ENCODE results near the gene TMIE.
A peak's percentile ranks its signal among the peaks of the same experiment; 100 is the strongest.

Gene TMIE, protein sequence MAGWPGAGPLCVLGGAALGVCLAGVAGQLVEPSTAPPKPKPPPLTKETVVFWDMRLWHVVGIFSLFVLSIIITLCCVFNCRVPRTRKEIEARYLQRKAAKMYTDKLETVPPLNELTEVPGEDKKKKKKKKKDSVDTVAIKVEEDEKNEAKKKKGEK

DNA sequence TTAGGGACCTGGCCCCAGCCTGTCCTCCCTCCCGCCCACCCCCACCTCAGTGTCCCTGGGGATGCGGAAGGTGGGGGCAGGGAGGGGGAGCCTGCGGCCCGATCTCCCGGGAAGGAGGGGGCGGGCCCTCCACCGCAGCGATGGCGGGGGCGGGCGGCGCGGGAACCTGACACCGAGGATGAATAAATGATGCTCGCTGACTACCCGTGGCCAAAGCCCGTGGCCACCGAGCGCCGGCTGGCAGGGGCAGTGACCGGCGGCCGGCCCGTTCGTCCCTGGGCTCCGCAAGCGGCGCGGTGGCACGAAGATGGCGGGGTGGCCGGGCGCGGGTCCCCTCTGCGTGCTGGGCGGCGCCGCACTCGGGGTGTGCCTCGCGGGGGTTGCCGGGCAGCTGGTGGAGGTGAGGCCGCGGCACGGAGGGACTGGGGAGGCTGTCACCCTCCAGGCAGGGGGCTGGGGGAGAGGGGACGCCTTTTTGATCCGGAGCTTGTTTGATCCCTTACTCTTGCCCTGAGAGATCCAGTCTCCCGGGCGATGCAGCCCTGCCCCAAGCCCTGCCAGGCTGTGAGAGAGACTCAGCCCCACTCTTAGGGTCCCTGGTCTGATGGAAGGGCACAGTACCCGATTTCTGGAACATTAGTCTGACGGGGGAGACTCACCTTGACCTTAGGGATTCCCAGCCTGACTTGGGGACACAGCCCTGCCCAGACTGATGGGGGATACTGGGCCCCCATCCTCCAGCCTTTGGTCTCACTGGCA, at the start of gene TMIE:
Gene TMIE, plus strand, starts transcription at position 212 of the 759 bp plus-strand sequence. Its CDS starts 96 bp downstream, at position 308.
- DNase-seq, result peak in 1 of 2 donors; percentile 26

DNA sequence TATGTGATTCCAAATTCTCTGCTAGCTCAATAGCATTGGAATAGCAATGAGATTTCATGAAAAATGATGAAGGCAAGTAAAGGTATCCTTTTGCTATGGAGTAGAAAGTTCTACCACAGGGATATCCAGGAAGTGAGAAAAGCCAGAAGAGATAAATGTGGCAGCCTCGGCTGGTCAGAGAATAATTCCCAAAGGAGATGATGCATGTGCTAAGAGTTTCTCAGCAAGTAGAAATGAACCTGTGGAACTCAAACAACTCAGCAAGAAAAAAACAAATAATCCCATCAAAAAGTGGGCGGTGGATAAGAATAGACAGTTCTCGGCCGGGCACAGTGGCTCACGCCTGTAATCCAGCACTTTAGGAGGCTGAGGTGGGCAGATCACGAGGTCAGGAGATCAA, 45.9 kb upstream of the TMIE start:
- DNase-seq, result no peak

DNA sequence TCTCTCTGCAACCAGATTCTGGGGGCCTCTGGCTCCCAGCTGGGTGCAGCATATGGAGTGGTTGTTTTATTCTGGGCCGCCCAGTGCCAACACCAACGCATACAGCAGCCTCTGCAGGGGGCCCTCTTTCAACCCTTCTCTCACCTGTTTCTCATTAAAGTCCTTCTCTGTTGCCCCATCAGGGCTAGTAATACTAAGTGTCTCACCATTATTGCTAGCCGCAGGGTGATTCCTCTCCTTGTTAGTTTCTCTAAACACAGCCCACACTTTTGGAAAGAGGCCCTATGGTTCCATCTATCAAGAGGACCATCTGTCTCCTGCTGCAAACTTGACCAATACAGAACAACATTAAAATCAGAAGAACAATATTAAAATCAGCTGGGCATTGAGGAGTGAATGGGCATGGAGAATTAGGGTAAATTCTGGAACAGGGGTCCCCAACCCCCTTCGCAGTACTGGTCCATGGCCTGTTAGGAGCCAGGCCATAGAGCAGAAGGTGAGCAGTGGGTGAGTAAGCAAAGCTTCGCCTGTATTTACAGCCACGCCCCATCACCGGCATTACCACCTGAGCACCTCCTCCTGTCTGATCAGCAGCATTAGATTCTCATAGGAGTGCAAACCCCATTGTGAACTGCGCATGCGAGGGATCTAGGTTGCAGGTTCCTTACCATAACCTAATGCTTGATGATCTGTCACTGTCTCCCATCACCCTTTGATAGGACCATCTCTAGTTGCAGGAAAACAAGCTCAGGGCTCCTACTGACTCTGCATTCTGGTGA, 44.2 kb upstream of the TMIE start:
- DNase-seq, result no peak

- DNase-seq, result no peak
Measured at GRCh38 chr3:46659285-46659684, 41.9 kb upstream of the TMIE start.

GRCh38 chr3:46660003-46660402, 41.2 kb upstream of the TMIE start:
- DNase-seq, result no peak

- DNase-seq, result no peak
Measured at GRCh38 chr3:46660543-46661523, 40.4 kb upstream of the TMIE start.

- no peak for DNase-seq
Measured at GRCh38 chr3:46661776-46662766, 39.1 kb upstream of the TMIE start.

- DNase-seq, result no peak
Measured at GRCh38 chr3:46662771-46663551, 38.2 kb upstream of the TMIE start.

DNA sequence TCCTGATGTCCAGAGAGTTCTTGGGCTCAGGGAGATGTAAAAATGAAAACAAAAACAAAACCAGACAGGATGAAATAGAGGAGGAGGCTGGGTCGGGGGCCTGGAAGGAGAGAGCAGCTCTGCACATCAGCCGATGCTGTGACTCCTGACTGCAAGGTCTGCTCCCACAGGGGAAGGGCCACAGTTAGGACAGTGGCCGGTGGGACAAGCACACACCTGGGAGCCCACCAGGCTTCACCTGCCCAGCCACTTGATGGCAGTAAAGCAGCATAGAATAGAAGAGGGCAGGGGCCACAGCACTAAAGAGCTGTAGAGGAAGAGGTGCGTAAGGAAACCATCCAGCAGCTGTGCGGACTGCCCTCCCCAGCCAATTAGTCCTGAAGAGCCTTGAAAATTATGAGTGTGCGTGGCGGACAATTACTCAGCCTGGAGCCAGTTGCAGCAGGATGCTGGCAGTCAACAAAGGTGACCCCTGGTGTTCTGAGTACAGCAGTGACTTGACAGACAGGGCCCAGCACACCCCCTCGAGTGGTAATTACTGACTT, 37.5 kb upstream of the TMIE start:
- no peak for DNase-seq

DNA sequence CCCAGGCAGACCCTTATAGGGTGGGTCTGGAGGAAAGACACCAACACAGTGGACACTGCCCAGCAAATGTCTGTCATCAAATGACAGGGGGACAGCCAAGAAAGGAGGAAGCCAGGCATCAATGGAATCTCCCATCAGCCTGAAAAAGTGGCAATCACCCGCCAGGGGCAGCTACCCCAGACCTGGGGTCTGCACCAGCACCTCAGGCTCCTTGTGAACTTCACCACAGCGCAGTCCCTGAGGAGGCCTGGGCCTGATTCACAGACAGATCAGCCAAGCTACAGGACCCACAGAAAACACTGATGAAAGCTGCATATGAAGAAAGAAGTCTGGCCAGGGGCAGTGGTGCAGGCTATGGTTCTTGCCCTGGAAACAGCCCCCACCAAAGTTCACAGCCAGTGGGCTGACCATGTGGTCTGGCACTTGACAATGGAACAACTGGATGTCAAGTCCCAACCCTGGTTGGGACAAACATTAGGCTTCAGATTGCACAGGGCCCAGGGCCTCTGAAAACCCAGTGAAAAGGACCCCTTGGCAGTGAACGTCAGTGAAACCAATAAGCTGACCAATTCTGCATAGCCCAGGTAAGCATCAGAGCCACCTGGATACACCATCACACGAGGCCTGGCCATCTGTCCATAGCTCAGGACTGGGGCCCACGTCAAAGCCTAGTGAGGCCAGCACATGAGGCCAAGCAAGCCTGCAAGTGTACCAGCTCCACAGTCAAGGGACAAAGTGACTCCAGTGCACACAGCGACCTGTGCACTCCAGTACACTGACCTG, 36.8 kb upstream of the TMIE start:
- DNase-seq, result no peak

- DNase-seq, result no peak
Measured at GRCh38 chr3:46664971-46665762, 36.0 kb upstream of the TMIE start.

- DNase-seq, result no peak
Measured at GRCh38 chr3:46665763-46666452, 35.3 kb upstream of the TMIE start.

GRCh38 chr3:46666453-46666845, 34.7 kb upstream of the TMIE start:
- DNase-seq, result no peak

GRCh38 chr3:46667061-46667621, 34.1 kb upstream of the TMIE start:
- DNase-seq, result no peak

DNA sequence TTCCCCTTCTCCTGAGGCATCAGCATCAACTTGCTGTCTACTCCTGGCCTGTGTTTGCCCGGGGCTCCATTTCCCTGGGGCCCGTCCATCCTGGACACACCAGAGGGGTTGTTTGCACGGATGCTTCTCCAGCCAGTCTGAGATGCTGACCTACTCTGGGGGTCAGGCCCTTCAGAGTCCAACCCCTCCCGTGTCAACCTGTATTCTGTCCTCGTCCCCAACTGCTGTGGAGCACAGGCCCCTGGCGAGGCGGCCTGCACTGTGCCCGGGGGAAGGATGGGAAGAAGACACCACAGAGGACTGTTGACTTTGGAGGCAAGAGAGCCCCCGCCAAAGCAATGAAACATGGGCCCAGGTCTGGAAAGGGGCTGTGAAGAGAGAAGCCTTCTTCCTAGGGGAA, 33.5 kb upstream of the TMIE start:
- no peak for DNase-seq

GRCh38 chr3:46668116-46668515, 33.1 kb upstream of the TMIE start:
- no peak for DNase-seq

DNA sequence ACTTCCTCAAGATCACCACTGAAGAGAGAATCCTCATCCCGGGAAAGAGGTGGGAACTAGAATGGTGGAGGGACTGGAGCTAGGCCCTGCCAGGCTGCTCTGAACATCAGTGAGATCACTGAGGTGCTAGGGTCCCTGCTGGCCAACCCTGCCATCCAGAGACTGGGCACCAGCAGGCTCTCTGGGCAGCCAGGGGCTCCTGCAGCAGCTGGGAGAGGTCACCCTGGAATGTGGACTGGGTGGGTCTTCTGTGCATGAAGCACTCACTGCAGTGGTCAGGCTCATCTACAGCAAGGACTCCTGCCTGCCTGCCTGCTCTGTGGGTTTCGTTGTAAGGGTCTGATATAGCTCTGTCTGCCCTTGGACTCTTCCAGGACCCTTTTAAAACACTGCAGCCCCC, 32.6 kb upstream of the TMIE start:
- no peak for DNase-seq

Data from stimulated activated CD4-positive, alpha-beta T cell treated with anti-CD3 and anti-CD28 coated beads, Interleukin-2, amount 100 ng/mL, for 24 hours (primary cell).